Measurements from ENCODE around the gene NAA40.

NAA40 gene

GRCh38 chr11:63938479-63939396, at the start of gene NAA40:
Gene NAA40, plus strand, starts transcription at chr11:63939002. Its CDS starts 95 bp downstream, at chr11:63939097.
- TF ChIP-seq JUND (IDR thresholded peaks at IDR 0.05; ENCODE audit: low read depth): no peak
- DNase-seq (ENCODE audit: low read depth in 1 of 2, low spot score in 1 of 2): peak; percentile 96 to 99
- in situ Hi-C loops (cut with HindIII; ENCODE audit: low pct_unique_long_range_greater_than_20kb, low sequenced_read_pairs): no loop called here

GRCh38 chr11:63889344-63889743, 49.5 kb upstream of the NAA40 start:
- no peak for DNase-seq (ENCODE audit: low read depth in 1 of 2, low spot score in 1 of 2)
- no peak for TF ChIP-seq JUND (IDR thresholded peaks at IDR 0.05; ENCODE audit: low read depth)
- in situ Hi-C loops (cut with HindIII; ENCODE audit: low pct_unique_long_range_greater_than_20kb, low sequenced_read_pairs): no loop called here

GRCh38 chr11:63890368-63890767, 48.4 kb upstream of the NAA40 start:
- DNase-seq (ENCODE audit: low read depth in 1 of 2, low spot score in 1 of 2): no peak
- TF ChIP-seq JUND (IDR thresholded peaks at IDR 0.05; ENCODE audit: low read depth): no peak
- in situ Hi-C loops (cut with HindIII; ENCODE audit: low pct_unique_long_range_greater_than_20kb, low sequenced_read_pairs): no loop called here

GRCh38 chr11:63892228-63892627, 46.6 kb upstream of the NAA40 start:
- peak in 1 of 2 experiments; percentile 62 for DNase-seq (ENCODE audit: low read depth in 1 of 2, low spot score in 1 of 2)
- TF ChIP-seq JUND (IDR thresholded peaks at IDR 0.05; ENCODE audit: low read depth): no peak
- in situ Hi-C loops (cut with HindIII; ENCODE audit: low pct_unique_long_range_greater_than_20kb, low sequenced_read_pairs): no loop called here

GRCh38 chr11:63893355-63893754, 45.4 kb upstream of the NAA40 start:
- in situ Hi-C loops (cut with HindIII; ENCODE audit: low pct_unique_long_range_greater_than_20kb, low sequenced_read_pairs): no loop called here
- TF ChIP-seq JUND (IDR thresholded peaks at IDR 0.05; ENCODE audit: low read depth): no peak
- DNase-seq (ENCODE audit: low read depth in 1 of 2, low spot score in 1 of 2): no peak

- DNase-seq (ENCODE audit: low read depth in 1 of 2, low spot score in 1 of 2): no peak
- in situ Hi-C loops (cut with HindIII; ENCODE audit: low pct_unique_long_range_greater_than_20kb, low sequenced_read_pairs): no loop called here
- no peak for TF ChIP-seq JUND (IDR thresholded peaks at IDR 0.05; ENCODE audit: low read depth)
Measured at GRCh38 chr11:63896071-63896470, 42.7 kb upstream of the NAA40 start.

GRCh38 chr11:63897459-63898146, 41.2 kb upstream of the NAA40 start:
- no peak for DNase-seq (ENCODE audit: low read depth in 1 of 2, low spot score in 1 of 2)
- in situ Hi-C loops (cut with HindIII; ENCODE audit: low pct_unique_long_range_greater_than_20kb, low sequenced_read_pairs): no loop called here

GRCh38 chr11:63901660-63902059, 37.1 kb upstream of the NAA40 start:
- DNase-seq (ENCODE audit: low read depth in 1 of 2, low spot score in 1 of 2): peak in 1 of 2 experiments; percentile 67
- in situ Hi-C loops (cut with HindIII; ENCODE audit: low pct_unique_long_range_greater_than_20kb, low sequenced_read_pairs): no loop called here
- TF ChIP-seq JUND (IDR thresholded peaks at IDR 0.05; ENCODE audit: low read depth): no peak

More at GRCh38 chr11:63897459-63898146, 41.2 kb upstream of the NAA40 start:
- no peak for TF ChIP-seq JUND (IDR thresholded peaks at IDR 0.05; ENCODE audit: low read depth)

GRCh38 chr11:63903884-63904283, 34.9 kb upstream of the NAA40 start:
- DNase-seq (ENCODE audit: low read depth in 1 of 2, low spot score in 1 of 2): no peak
- in situ Hi-C loops (cut with HindIII; ENCODE audit: low pct_unique_long_range_greater_than_20kb, low sequenced_read_pairs): no loop called here

GRCh38 chr11:63904743-63905142, 34.1 kb upstream of the NAA40 start:
- in situ Hi-C loops (cut with HindIII; ENCODE audit: low pct_unique_long_range_greater_than_20kb, low sequenced_read_pairs): no loop called here
- DNase-seq (ENCODE audit: low read depth in 1 of 2, low spot score in 1 of 2): no peak
- TF ChIP-seq JUND (IDR thresholded peaks at IDR 0.05; ENCODE audit: low read depth): no peak

More at GRCh38 chr11:63903884-63904283, 34.9 kb upstream of the NAA40 start:
- TF ChIP-seq JUND (IDR thresholded peaks at IDR 0.05; ENCODE audit: low read depth): no peak

GRCh38 chr11:63905179-63905578, 33.6 kb upstream of the NAA40 start:
- in situ Hi-C loops (cut with HindIII; ENCODE audit: low pct_unique_long_range_greater_than_20kb, low sequenced_read_pairs): no loop called here
- no peak for DNase-seq (ENCODE audit: low read depth in 1 of 2, low spot score in 1 of 2)
- no peak for TF ChIP-seq JUND (IDR thresholded peaks at IDR 0.05; ENCODE audit: low read depth)

- in situ Hi-C loops (cut with HindIII; ENCODE audit: low pct_unique_long_range_greater_than_20kb, low sequenced_read_pairs): no loop called here
- TF ChIP-seq JUND (IDR thresholded peaks at IDR 0.05; ENCODE audit: low read depth): no peak
- no peak for DNase-seq (ENCODE audit: low read depth in 1 of 2, low spot score in 1 of 2)
Measured at GRCh38 chr11:63906087-63906486, 32.7 kb upstream of the NAA40 start.

GRCh38 chr11:63906585-63906984, 32.2 kb upstream of the NAA40 start:
- no peak for TF ChIP-seq JUND (IDR thresholded peaks at IDR 0.05; ENCODE audit: low read depth)
- DNase-seq (ENCODE audit: low read depth in 1 of 2, low spot score in 1 of 2): peak; percentile 41 to 74
- in situ Hi-C loops (cut with HindIII; ENCODE audit: low pct_unique_long_range_greater_than_20kb, low sequenced_read_pairs): no loop called here

Measured in T47D (cell line).